Pulmonary artery endothelial cell (primary cell): Measurements from ENCODE around the gene TMPRSS11E. TPM values are rescaled to one million over a fixed set of nuclear protein-coding genes. Genes with fewer than 3 reads are reported as not detected.
"Not testable (repeated sequence)": the region's sequence is repeated elsewhere in the genome, so short reads cannot be mapped to it uniquely, and the experiment has no call there.

Source experiments
- DNase-seq: peaks from one replicate; pipeline ENCODE4 v3.0.0-alpha.2; 2011; ENCODE audit warnings: low read depth, low spot score
- total RNA-seq: library from RNA; depleted of rRNA; stranded (reverse); fragments of >200 nt; gene quantifications from 2 replicates; pipeline ENCODE4 v1.2.3, GENCODE V29; 2014

Gene TMPRSS11E
- total RNA-seq, 1 donor from 2014 or later: not detected

GRCh38 chr4:68461790-68462189 is 14.5 kb downstream of the TMPRSS11E start:
- no peak for DNase-seq

DNA sequence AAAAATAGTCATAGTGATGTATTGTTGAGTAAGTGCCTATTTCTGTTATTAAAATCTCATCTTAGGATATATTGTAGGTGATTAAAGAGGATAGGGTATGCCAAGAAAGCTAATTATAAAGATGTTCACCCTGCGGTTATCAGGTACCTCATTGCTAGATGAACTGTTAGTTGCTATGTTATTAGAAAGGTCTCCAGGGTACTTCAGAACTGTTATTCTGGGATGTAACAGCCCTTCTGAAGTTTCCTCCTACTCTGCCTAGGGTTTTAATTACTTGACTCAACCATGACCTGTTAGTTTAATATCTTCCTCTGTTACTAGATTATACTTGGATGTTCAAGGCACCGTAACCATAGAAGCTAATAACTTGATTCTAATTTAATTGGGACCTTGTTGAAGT is 15.4 kb downstream of the TMPRSS11E start:
- no peak for DNase-seq

DNA sequence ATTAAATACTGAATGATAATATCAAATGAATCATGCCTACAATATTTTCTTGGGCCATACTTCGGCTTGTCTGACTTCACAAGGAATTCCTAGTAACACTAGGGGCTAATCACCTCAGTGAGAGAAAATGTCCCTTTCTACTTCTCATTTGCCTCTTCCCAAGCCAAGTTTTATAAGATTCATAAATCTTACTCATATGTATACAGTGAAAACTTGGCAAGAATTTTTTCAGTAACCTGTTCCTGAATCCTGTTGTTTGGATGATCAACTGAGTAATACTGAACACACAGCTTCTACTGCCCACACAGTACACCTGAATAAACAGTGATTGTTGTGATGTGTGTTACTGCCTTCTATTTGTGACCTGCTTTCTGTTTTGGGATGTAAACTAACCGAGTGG is 16.5 kb downstream of the TMPRSS11E start:
- no peak for DNase-seq

DNA sequence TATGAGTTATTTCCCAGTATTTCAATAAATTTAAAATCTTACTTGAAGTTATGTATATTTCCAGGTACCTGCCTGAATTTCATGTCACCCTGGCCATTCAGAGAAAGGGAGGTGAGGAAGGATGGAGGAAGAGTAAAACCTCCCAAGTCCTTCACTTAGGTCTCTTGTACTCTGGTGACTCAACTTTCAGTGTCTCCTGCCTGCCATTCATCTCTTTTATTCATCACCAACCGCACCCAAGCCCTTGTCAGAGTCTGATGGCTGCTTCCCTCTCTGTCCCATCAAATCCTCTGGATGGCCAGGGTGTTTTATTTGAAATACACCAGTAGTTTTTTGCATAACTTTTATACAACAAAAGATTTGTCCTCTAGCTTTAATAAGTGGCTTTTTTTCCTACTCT is 17.8 kb downstream of the TMPRSS11E start:
- DNase-seq: no peak

DNA sequence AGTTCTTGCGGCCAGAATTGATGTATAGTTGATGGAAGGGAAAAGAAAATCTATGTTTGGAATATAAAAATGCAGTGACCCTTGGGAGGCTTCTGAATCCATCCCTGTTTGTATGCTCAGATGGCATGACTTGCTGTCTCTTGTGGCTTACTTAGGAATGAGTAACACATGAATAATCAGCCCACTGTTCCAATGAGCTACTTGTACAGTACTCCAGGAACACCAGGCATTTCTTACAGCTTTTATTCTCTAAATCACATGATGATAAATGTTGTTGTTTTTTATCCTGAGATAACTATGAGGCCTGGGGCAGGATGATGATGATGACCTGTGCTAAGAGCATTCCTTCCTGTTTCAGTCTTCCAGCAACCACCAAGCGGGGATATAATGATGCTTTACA is 18.9 kb downstream of the TMPRSS11E start:
- DNase-seq: no peak

GRCh38 chr4:68466751-68467150 is 19.5 kb downstream of the TMPRSS11E start:
- no peak for DNase-seq

- DNase-seq: no peak
These were observed 22.2 kb downstream of the TMPRSS11E start for GRCh38 chr4:68469482-68469881.

DNA sequence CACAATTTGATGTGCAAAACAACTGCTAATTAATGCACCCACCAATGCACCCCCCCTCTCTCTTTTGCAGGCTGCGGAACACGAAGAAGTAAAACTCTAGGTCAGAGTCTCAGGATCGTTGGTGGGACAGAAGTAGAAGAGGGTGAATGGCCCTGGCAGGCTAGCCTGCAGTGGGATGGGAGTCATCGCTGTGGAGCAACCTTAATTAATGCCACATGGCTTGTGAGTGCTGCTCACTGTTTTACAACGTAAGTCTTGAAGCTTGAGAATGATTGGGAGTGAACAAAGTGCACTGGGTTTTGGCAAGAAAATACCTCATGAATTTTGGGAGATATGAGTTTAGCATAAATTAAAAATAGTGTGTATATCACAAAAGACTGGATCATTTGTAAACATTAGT is 28.9 kb downstream of the TMPRSS11E start:
- DNase-seq: no peak

GRCh38 chr4:68489338-68489737 is 42.1 kb downstream of the TMPRSS11E start:
- no peak for DNase-seq

- DNase-seq: no peak
These were observed 43.7 kb downstream of the TMPRSS11E start for GRCh38 chr4:68490826-68491457.

GRCh38 chr4:68494688-68495087 is 47.4 kb downstream of the TMPRSS11E start:
- no peak for DNase-seq

DNA sequence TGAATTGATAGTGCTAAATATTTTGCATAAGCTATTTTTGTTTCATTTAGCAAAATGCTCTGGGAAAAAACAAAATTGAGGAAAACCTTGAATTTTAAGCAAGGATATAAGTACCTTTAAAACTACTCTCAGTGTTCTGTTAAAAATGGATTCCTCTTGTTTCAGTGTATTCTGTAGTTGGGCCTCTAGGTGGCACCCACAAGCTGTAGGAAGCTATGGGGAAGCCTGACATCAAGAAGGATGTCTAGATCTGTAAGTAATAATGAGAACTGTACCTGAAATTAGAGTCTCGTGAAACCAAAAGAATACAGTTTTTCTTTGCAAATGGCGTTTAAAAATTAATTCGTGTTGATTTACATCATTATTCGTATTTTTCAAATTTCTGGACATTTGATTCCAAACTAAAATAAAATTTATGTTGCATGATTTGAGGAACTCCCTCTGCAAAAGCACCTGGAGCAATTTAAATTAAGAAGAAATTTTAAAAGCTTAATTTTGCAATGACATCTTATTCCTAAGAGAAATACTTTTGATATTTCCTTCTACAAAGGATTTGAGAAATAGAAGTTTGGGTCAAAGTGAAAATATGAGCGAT is 51.2 kb downstream of the TMPRSS11E start:
- DNase-seq: peak; percentile 20

DNA sequence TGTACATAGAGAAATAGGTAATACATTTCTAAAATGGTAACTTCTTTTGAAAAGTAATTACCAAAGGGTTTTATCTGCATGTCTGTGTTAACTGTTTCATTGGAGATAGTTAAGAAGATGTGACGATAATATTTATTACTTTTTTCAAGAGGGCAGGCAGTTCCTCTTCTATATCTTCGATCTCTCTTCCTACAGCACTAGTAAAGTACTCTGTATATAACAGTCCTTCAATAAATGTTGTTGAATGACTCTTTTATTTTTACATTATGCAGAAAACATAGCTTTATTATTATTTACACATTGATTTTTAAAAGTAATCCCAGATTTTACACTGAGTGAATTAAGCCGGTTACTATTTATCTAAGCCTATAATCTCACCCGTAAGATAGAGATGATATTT is 51.8 kb downstream of the TMPRSS11E start:
- no peak for DNase-seq

- not testable (repeated sequence) for DNase-seq
These were observed 56.2 kb downstream of the TMPRSS11E start for GRCh38 chr4:68503462-68503861.

DNA sequence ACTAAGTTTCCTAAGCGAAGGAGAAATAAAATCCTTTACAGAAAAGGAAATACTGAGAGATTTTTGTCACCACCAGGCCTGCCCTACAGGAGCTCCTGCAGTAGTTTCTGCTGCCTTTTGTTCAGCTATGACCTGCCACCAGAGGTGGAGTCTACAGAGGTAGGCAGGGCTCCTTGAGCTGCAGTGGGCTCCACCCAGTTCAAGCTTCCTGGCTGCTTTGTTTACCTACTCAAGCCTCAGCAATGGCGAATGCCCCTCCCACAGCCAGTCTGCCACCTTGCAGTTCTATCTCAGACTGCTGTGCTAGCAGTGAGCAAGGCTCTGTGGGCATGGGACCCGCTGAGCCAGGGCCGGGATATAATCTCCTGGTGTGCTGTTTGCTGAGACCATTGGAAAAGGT is 57.6 kb downstream of the TMPRSS11E start:
- not testable (repeated sequence) for DNase-seq

GRCh38 chr4:68505452-68505851 is 58.2 kb downstream of the TMPRSS11E start:
- DNase-seq: not testable (repeated sequence)

GRCh38 chr4:68518889-68519288 is 71.6 kb downstream of the TMPRSS11E start:
- no peak for DNase-seq

DNA sequence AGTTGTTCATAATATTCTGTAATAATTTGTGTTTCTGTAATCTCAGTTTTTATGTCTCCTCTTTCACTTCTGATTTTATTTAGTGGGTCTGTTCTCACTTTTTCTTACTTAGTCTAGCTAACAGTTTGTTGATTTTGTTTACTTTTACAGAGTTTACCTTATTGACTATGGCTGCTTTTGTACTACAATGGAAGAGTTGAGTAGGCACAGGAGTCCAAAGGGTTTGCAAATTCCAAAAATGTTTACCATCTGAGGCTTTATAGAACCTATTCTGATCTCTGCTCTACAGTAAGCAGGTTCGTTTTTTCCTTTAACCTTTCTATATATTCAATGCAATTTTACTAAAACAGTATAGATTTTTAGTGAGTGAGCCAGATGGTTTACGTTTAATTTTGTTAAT is 73.7 kb downstream of the TMPRSS11E start:
- DNase-seq: no peak

- not testable (repeated sequence) for DNase-seq
These were observed 75.0 kb downstream of the TMPRSS11E start for GRCh38 chr4:68522232-68522631.

DNA sequence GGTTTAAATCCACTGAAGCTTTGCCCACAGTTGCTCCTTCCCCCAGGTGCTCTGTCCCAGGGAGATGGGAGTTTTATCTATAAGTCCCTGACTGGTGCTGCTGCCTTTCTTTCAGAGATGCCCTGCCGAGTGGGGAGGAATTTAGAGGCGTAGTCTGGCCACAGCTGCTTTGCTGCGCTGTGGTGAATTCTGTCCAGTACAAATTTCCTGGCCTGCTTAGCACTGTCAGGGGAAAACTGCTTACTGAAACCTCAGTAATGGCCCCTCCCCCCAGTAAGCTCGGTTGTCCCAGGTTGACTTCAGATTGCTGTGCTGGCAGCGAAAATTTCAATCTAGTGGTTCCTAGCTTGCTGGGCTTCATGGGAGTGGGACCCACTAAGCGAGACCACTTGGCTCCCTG is 88.7 kb downstream of the TMPRSS11E start:
- DNase-seq: no peak

DNA sequence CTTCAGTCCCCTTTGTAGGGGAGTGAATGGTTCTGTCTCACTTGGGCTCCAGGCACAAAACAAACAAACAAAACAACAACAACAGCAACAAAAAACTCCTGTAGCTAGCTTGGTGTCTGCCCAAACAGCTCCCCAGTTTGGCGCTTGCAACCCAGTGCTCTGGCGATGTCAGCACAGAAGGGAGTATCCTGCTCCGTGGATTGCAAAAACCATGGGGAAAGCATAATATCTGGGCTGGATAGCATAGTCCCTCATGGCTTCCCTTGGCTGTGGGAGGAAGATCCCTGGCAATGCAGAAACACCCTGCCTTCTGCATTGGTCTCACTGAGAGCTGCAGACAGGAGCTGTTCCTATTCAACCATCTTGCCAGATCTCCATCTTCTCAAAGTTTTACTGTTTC is 89.1 kb downstream of the TMPRSS11E start:
- DNase-seq: no peak

- DNase-seq: not testable (repeated sequence)
These were observed 95.5 kb downstream of the TMPRSS11E start for GRCh38 chr4:68542742-68543141.
